Liver (tissue), 9 donors: ENCODE measurements around the gene ACOT6. TPM values are rescaled to one million over a fixed set of nuclear protein-coding genes. Genes with fewer than 3 reads are reported as not detected.

ENCODE experiments used
- DNase-seq: peaks from one replicate; pipeline ENCODE4 v3.0.0-alpha.2; 2017; ENCODE audit warnings: low spot score
- H3K27ac ChIP-seq, 2 donors: one replicate each; pipeline ENCODE4 v1.7.0; 2013; ENCODE audit warnings: inconsistent platforms in 2 of 2, low read length in 2 of 2, control low read depth in 1 of 2, low read depth in 1 of 2, mild to moderate bottlenecking in 1 of 2
- H3K27me3 ChIP-seq, 4 donors: one replicate each; pipeline versions ENCODE4 v1.6.1 to v1.7.0; 2013; ENCODE audit warnings: low read length in 3 of 4, inconsistent platforms in 1 of 4, mild to moderate bottlenecking in 1 of 4, moderate library complexity in 1 of 4; ENCODE audit not compliant: control insufficient read depth in 4 of 4, insufficient read depth in 4 of 4
- H3K36me3 ChIP-seq, 4 donors: one replicate each; pipeline versions ENCODE4 v1.6.1 to v1.7.0; 2013; ENCODE audit warnings: low read length in 3 of 4, mild to moderate bottlenecking in 3 of 4, low read depth in 1 of 4, moderate library complexity in 1 of 4; ENCODE audit not compliant: control insufficient read depth in 4 of 4, insufficient read depth in 3 of 4
- H3K4me1 ChIP-seq, 4 donors: one replicate each; pipeline versions ENCODE4 v1.6.1 to v1.7.0; 2013; ENCODE audit warnings: low read length in 3 of 4, mild to moderate bottlenecking in 3 of 4, moderate library complexity in 1 of 4; ENCODE audit not compliant: control insufficient read depth in 4 of 4, insufficient read depth in 4 of 4
- H3K4me3 ChIP-seq, 3 donors: one replicate each; pipeline versions ENCODE4 v1.6.1 to v1.7.0; 2013; ENCODE audit warnings: low read length in 3 of 3, control low read depth in 1 of 3, low read depth in 1 of 3, mild to moderate bottlenecking in 1 of 3
- H3K9ac ChIP-seq, 2 donors: one replicate each; pipeline ENCODE4 v1.7.0; 2013; ENCODE audit warnings: low read length in 2 of 2, mild to moderate bottlenecking in 2 of 2, moderate library complexity in 2 of 2, control low read depth in 1 of 2, low read depth in 1 of 2
- H3K9me3 ChIP-seq, 4 donors: one replicate each; pipeline versions ENCODE4 v1.6.1 to v1.7.0; 2013; ENCODE audit warnings: low read length in 3 of 4; ENCODE audit not compliant: control insufficient read depth in 4 of 4
- FOXA1 ChIP-seq: IDR thresholded peaks from 2 replicates; pipeline ENCODE4 v1.6.1; 2016; ENCODE audit warnings: antibody characterized with exemption
- FOXA2 ChIP-seq: IDR thresholded peaks from 2 replicates; pipeline ENCODE4 v1.6.1; 2016; ENCODE audit warnings: antibody characterized with exemption
- HNF4A ChIP-seq, 2 donors: conservative IDR thresholded peaks; 2 replicates each; pipeline ENCODE4 v1.6.1; 2016; ENCODE audit warnings: antibody characterized with exemption in 2 of 2, mild to moderate bottlenecking in 2 of 2
- HNF4G ChIP-seq: IDR thresholded peaks from 2 replicates; pipeline ENCODE4 v1.6.1; 2016; ENCODE audit warnings: antibody characterized with exemption
- JUND ChIP-seq, 2 donors: IDR thresholded peaks; 2 replicates each; pipeline ENCODE4 v1.6.1; 2016; ENCODE audit warnings: antibody characterized with exemption in 2 of 2
- NR2F2 ChIP-seq: IDR thresholded peaks from 2 replicates; pipeline ENCODE4 v1.6.1; 2016; ENCODE audit warnings: antibody characterized with exemption
- RAD21 ChIP-seq, 2 donors: IDR thresholded peaks; 2 replicates each; pipeline ENCODE4 v1.6.1; 2016; ENCODE audit warnings: antibody characterized with exemption in 2 of 2, mild to moderate bottlenecking in 2 of 2
- REST ChIP-seq: IDR thresholded peaks from 2 replicates; pipeline ENCODE4 v1.6.1; 2016; ENCODE audit warnings: antibody characterized with exemption, mild to moderate bottlenecking
- RXRA ChIP-seq, 2 donors: IDR thresholded peaks; 2 replicates each; pipeline ENCODE4 v1.6.1; 2017 to 2018; ENCODE audit warnings: antibody characterized with exemption in 2 of 2, mild to moderate bottlenecking in 1 of 2
- SP1 ChIP-seq: IDR thresholded peaks from 2 replicates; pipeline ENCODE4 v1.6.1; 2018; ENCODE audit warnings: antibody characterized with exemption, mild to moderate bottlenecking
- YY1 ChIP-seq: IDR thresholded peaks from 2 replicates; pipeline ENCODE4 v1.6.1; 2016; ENCODE audit warnings: antibody characterized with exemption, mild to moderate bottlenecking
- WGBS: extraction: QIAGEN DNeasy Blood & Tissue Kit; methylation state at CpG from one replicate; pipeline ENCODE4 v1.1.7; 2013; 5-methylcytosine and 5-hydroxymethylcytosine counted together
- polyA plus RNA-seq, 2 donors: library from polyadenylated mRNA; stranded (reverse) in 1 of 2; unstranded in 1 of 2; fragments of 200-250 nt in 1 of 2; fragments of >200 nt in 1 of 2; fragmentation: Nextera tagmentation in 1 of 2; extraction: Ambion mirVana in 1 of 2; gene quantifications; one replicate each; pipeline versions ENCODE4 v1.2.1 to v1.2.3, GENCODE V29; 2013 to 2015
- total RNA-seq, 2 donors: library from RNA; depleted of rRNA; stranded (reverse); fragments of >200 nt; gene quantifications; one replicate each; pipeline ENCODE4 v1.2.3, GENCODE V29; 2014
- TF ChIP-seq, protein P1 (sequence below): IDR thresholded peaks from 2 replicates; pipeline ENCODE4 v1.6.1; 2016; ENCODE audit warnings: antibody characterized with exemption
- TF ChIP-seq, protein P2 (sequence below): IDR thresholded peaks from 2 replicates; pipeline ENCODE4 v1.6.1; 2016; ENCODE audit warnings: antibody characterized with exemption
- donor health status: healthy.
- donor health status: healthy.
- donor health status: healthy.
- donor health status: healthy.
- donor health status: healthy.

ACOT6 gene
- total and polyA plus RNA-seq, 4 donors: 0.65 to 1.1 (median 1.1) TPM; not detected in 1

DNA sequence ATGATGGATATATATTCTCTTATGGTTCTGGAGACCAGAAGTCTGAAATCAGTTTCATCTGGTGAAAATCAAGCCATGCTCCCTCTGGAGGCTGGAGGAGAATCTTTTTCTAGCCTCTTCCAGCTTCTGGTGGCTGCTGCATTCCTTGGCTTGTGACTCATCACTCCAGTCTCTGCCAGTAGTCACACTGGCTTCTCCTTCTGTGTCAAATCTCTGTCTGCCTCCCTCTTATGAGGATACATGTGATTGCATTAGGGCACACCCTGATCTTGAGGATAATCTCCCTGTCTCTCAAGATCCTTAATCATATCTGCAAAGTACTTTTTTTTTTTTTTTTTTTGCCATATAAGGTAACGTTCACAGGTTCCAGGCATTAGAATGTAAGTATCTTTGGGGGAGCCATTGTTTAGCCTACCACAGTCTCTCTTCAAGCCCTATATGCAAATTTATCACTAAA is 50.2 kb downstream of the ACOT6 start:
- no peak for DNase-seq
- TF ChIP-seq SP1 (no peak), REST (no peak), HNF4A (conservative IDR thresholded peaks at IDR 0.05) (no peak), JUND (IDR thresholded peaks at IDR 0.05) (no peak), FOXA1 (no peak), RAD21 (IDR thresholded peaks at IDR 0.05) (peak in 1 of 2 donors; percentile 34)
- H3K36me3 ChIP-seq: peaks cover 0 to 2% (median under 1%) of the 10 kb centered on the region in 4 donors
- no peaks in the 10 kb centered on the region for H3K4me1 ChIP-seq
- WGBS: 97% methylated on average over 1 of the region's 1 CpG
- no peak overlapping the region for H3K9ac ChIP-seq
- no peak overlapping the region for H3K4me3 ChIP-seq
- no peak overlapping the region for H3K27ac ChIP-seq
- no peaks in the 10 kb centered on the region for H3K27me3 ChIP-seq
- H3K9me3 ChIP-seq: no peaks in the 10 kb centered on the region

GRCh38 chr14:73663548-73664212 is 51.4 kb downstream of the ACOT6 start:
- H3K4me1 ChIP-seq: no peaks in the 10 kb centered on the region

More at GRCh38 chr14:73663548-73664212, 51.4 kb downstream of the ACOT6 start:
- H3K27ac ChIP-seq: no peak overlapping the region
- peaks cover 0 to 2% (median under 1%) of the 10 kb centered on the region in 4 donors for H3K36me3 ChIP-seq
- H3K9ac ChIP-seq: no peak overlapping the region
- no peaks in the 10 kb centered on the region for H3K27me3 ChIP-seq
- TF ChIP-seq YY1 (no peak), FOXA2 (no peak), RXRA (IDR thresholded peaks at IDR 0.05) (no peak), FOXA1 (no peak), REST (no peak), HNF4G (no peak), NR2F2 (no peak), SP1 (no peak)
- TF ChIP-seq, protein P1, sequence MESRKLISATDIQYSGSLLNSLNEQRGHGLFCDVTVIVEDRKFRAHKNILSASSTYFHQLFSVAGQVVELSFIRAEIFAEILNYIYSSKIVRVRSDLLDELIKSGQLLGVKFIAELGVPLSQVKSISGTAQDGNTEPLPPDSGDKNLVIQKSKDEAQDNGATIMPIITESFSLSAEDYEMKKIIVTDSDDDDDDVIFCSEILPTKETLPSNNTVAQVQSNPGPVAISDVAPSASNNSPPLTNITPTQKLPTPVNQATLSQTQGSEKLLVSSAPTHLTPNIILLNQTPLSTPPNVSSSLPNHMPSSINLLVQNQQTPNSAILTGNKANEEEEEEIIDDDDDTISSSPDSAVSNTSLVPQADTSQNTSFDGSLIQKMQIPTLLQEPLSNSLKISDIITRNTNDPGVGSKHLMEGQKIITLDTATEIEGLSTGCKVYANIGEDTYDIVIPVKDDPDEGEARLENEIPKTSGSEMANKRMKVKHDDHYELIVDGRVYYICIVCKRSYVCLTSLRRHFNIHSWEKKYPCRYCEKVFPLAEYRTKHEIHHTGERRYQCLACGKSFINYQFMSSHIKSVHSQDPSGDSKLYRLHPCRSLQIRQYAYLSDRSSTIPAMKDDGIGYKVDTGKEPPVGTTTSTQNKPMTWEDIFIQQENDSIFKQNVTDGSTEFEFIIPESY: no peak
- TF ChIP-seq, protein P2, sequence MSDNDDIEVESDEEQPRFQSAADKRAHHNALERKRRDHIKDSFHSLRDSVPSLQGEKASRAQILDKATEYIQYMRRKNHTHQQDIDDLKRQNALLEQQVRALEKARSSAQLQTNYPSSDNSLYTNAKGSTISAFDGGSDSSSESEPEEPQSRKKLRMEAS: no peak
- DNase-seq: no peak
- H3K4me3 ChIP-seq: no peak overlapping the region
- H3K9me3 ChIP-seq: no peaks in the 10 kb centered on the region
